Uterus (tissue), 2 donors: ENCODE results near the gene HILPDA.

Experiments
- POLR2A ChIP-seq, 2 donors: fragments of 450-650 bp; IDR thresholded peaks; one replicate each; pipeline ENCODE4 v1.6.1; 2016; ENCODE audit warnings: antibody characterized with exemption in 2 of 2, mild to moderate bottlenecking in 1 of 2, moderate library complexity in 1 of 2
- TF ChIP-seq, protein P1 (sequence below), 4 experiments: fragments of 200-600 bp in 2 of 4; fragments of 450-650 bp in 2 of 4; sonication (generic) in 2 of 4; IDR thresholded peaks; one replicate each; pipeline ENCODE4 v1.5.1; 2016 to 2019; ENCODE audit warnings: antibody characterized with exemption in 4 of 4, mild to moderate bottlenecking in 2 of 4, moderate library complexity in 1 of 4

DNA sequence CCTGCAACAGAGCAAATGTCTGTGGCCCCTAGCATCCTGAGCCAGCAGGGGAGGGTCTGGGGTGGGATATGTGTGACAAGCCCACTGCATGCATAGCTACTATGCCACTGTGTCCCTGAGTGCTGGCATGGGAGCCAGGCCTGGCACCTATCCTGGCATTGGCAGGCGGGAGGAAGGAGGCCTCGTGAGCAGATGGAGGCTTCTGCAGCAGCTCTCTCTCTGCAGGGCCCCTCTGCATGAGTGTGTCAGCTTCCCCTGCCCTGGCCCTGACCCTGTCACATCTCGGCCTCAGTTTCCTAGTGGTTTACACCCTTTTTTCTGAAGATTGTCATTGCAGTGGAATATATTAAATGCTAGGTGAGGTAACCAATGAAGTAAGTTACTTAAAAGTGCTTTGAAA is 32.8 kb upstream of the HILPDA start:
- TF ChIP-seq, protein P1, sequence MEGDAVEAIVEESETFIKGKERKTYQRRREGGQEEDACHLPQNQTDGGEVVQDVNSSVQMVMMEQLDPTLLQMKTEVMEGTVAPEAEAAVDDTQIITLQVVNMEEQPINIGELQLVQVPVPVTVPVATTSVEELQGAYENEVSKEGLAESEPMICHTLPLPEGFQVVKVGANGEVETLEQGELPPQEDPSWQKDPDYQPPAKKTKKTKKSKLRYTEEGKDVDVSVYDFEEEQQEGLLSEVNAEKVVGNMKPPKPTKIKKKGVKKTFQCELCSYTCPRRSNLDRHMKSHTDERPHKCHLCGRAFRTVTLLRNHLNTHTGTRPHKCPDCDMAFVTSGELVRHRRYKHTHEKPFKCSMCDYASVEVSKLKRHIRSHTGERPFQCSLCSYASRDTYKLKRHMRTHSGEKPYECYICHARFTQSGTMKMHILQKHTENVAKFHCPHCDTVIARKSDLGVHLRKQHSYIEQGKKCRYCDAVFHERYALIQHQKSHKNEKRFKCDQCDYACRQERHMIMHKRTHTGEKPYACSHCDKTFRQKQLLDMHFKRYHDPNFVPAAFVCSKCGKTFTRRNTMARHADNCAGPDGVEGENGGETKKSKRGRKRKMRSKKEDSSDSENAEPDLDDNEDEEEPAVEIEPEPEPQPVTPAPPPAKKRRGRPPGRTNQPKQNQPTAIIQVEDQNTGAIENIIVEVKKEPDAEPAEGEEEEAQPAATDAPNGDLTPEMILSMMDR (IDR thresholded peaks at IDR 0.05): no peak
- no peak for TF ChIP-seq POLR2A (IDR thresholded peaks at IDR 0.05)
